Stimulated activated CD8-positive, alpha-beta memory T cell treated with anti-CD3 and anti-CD28 coated beads, Interleukin-2, amount 100 ng/mL, for 48 hours (primary cell): ENCODE data around the gene APELA.
"Not testable (repeated sequence)": the region's sequence is repeated elsewhere in the genome, so short reads cannot be mapped to it uniquely, and the experiment has no call there.

Experiments used
- DNase-seq, 2 donors: peaks; one replicate each; pipeline ENCODE4 v3.0.0-alpha.2; 2020; ENCODE audit warnings: low read depth in 2 of 2

APELA gene

GRCh38 chr4:164876700-164877324 lies at the start of gene APELA:
TSS of gene APELA (plus strand) at chr4:164877178. CDS start at chr4:164877332, 154 bp downstream.
- DNase-seq, result no peak

- no peak for DNase-seq
These were observed 48.0 kb upstream of the APELA start for GRCh38 chr4:164828955-164829354.

GRCh38 chr4:164846566-164846965 lies 30.4 kb upstream of the APELA start:
- DNase-seq, result no peak

GRCh38 chr4:164847016-164847415 lies 30.0 kb upstream of the APELA start:
- no peak for DNase-seq

- DNase-seq, result no peak
These were observed 28.9 kb upstream of the APELA start for GRCh38 chr4:164847967-164848649.

GRCh38 chr4:164856396-164856795 lies 20.6 kb upstream of the APELA start:
- DNase-seq, result no peak

- no peak for DNase-seq
These were observed 10.0 kb upstream of the APELA start for GRCh38 chr4:164866817-164867490.

- DNase-seq, result no peak
These were observed 5.3 kb upstream of the APELA start for GRCh38 chr4:164871673-164872072.

GRCh38 chr4:164872481-164872880 lies 4.5 kb upstream of the APELA start:
- DNase-seq, result no peak

- no peak for DNase-seq
These were observed 2.2 kb upstream of the APELA start for GRCh38 chr4:164874789-164875188.

- DNase-seq, result no peak
These were observed 3.7 kb downstream of the APELA start for GRCh38 chr4:164880489-164881262.

GRCh38 chr4:164888096-164888715 lies 11.2 kb downstream of the APELA start:
- DNase-seq, result no peak

GRCh38 chr4:164890691-164891090 lies 13.7 kb downstream of the APELA start:
- no peak for DNase-seq

- no peak for DNase-seq
These were observed 15.0 kb downstream of the APELA start for GRCh38 chr4:164892018-164892417.

GRCh38 chr4:164894702-164895101 lies 17.7 kb downstream of the APELA start:
- DNase-seq, result no peak

GRCh38 chr4:164902608-164903007 lies 25.6 kb downstream of the APELA start:
- no peak for DNase-seq

GRCh38 chr4:164904336-164904735 lies 27.4 kb downstream of the APELA start:
- no peak for DNase-seq

- no peak for DNase-seq
These were observed 28.0 kb downstream of the APELA start for GRCh38 chr4:164904941-164905340.

GRCh38 chr4:164906368-164906767 lies 29.4 kb downstream of the APELA start:
- no peak for DNase-seq

GRCh38 chr4:164913506-164913905 lies 36.5 kb downstream of the APELA start:
- not testable (repeated sequence) for DNase-seq

GRCh38 chr4:164918956-164919355 lies 42.0 kb downstream of the APELA start:
- no peak for DNase-seq
